GM12878 (cell line): Measurements from ENCODE around the gene UTP11. TPM values are rescaled to one million over a fixed set of nuclear protein-coding genes. Genes with fewer than 3 reads are reported as not detected.

Experiments used
- ATF7 ChIP-seq: fragments of 450-650 bp; IDR thresholded peaks from 2 replicates; pipeline ENCODE4 v1.6.1; 2016; ENCODE audit warnings: low read depth, mild to moderate bottlenecking
- BRCA1 ChIP-seq: IDR thresholded peaks from 2 replicates; pipeline ENCODE4 v1.6.1; 2011; ENCODE audit warnings: low read depth, low read length, improper control_type of control experiment
- EP300 ChIP-seq, 2 experiments: fragments of 150-350 bp in 1 of 2; IDR thresholded peaks; 2 replicates each; pipeline ENCODE4 v1.6.1; 2011 to 2012; ENCODE audit warnings: low read depth in 2 of 2, low read length in 2 of 2, borderline replicate concordance in 1 of 2, improper control_type of control experiment in 1 of 2, inconsistent platforms in 1 of 2; ENCODE audit not compliant: control insufficient read depth in 1 of 2
- GATAD2B ChIP-seq: fragments of 450-650 bp; conservative IDR thresholded peaks from 2 replicates; pipeline ENCODE4 v1.6.1; 2017; ENCODE audit warnings: low read depth, mild to moderate bottlenecking, moderate library complexity
- IRF4 ChIP-seq: IDR thresholded peaks from 2 replicates; pipeline ENCODE4 v1.6.1; 2011; ENCODE audit warnings: low read depth, low read length
- KAT2A ChIP-seq: conservative IDR thresholded peaks from 2 replicates; pipeline ENCODE4 v1.6.1; 2011; ENCODE audit warnings: low read depth, low read length; ENCODE audit not compliant: control insufficient read depth
- MTA2 ChIP-seq: fragments of 450-650 bp; IDR thresholded peaks from 2 replicates; pipeline ENCODE4 v1.6.1; 2016; ENCODE audit warnings: low read depth, mild to moderate bottlenecking, moderate library complexity
- MTA3 ChIP-seq: IDR thresholded peaks from 2 replicates; pipeline ENCODE4 v1.6.1; 2012; ENCODE audit warnings: low read length, inconsistent platforms, borderline replicate concordance
- NBN ChIP-seq: fragments of 450-650 bp; IDR thresholded peaks from 2 replicates; pipeline ENCODE4 v1.6.1; 2016
- NR2C2 ChIP-seq: IDR thresholded peaks from 2 replicates; pipeline ENCODE4 v1.6.1; 2011; ENCODE audit warnings: borderline replicate concordance, low read depth; ENCODE audit not compliant: control insufficient read depth, insufficient read length
- PAX8 ChIP-seq: fragments of 450-650 bp; IDR thresholded peaks from 2 replicates; pipeline ENCODE4 v1.6.1; 2017; ENCODE audit warnings: mild to moderate bottlenecking, moderate library complexity
- POLR2AphosphoS5 ChIP-seq: IDR thresholded peaks from 2 replicates; pipeline ENCODE4 v1.6.1; 2011; ENCODE audit warnings: mild to moderate bottlenecking, low read length, inconsistent platforms
- POU2F2 ChIP-seq: IDR thresholded peaks from 3 replicates; pipeline ENCODE4 v1.6.1; 2011; ENCODE audit warnings: low read depth, mild to moderate bottlenecking, low read length, borderline replicate concordance
- RFX5 ChIP-seq: IDR thresholded peaks from 2 replicates; pipeline ENCODE4 v1.6.1; 2011; ENCODE audit warnings: low read depth, low read length, improper control_type of control experiment
- SMAD5 ChIP-seq: IDR thresholded peaks from 2 replicates; pipeline ENCODE4 v1.6.1; 2016; ENCODE audit warnings: antibody characterized with exemption, low read depth
- SREBF1 ChIP-seq: IDR thresholded peaks from 2 replicates; pipeline ENCODE4 v1.6.1; 2012; ENCODE audit warnings: mild to moderate bottlenecking, low read length
- STAT1 ChIP-seq: fragments of 450-650 bp; conservative IDR thresholded peaks from 2 replicates; pipeline ENCODE4 v1.6.1; 2014; ENCODE audit warnings: antibody characterized with exemption, mild to moderate bottlenecking
- TCF7 ChIP-seq: IDR thresholded peaks from 2 replicates; pipeline ENCODE4 v1.6.1; 2014; ENCODE audit warnings: antibody characterized with exemption, borderline replicate concordance
- USF2 ChIP-seq: IDR thresholded peaks from 2 replicates; pipeline ENCODE4 v1.6.1; 2011; ENCODE audit warnings: low read depth, low read length, improper control_type of control experiment, borderline replicate concordance
- YBX1 ChIP-seq: fragments of 450-650 bp; IDR thresholded peaks from 2 replicates; pipeline ENCODE4 v1.6.1; 2016; ENCODE audit warnings: antibody characterized with exemption
- YY1 ChIP-seq: IDR thresholded peaks from 2 replicates; pipeline ENCODE4 v1.6.1; 2011; ENCODE audit warnings: low read depth, mild to moderate bottlenecking, low read length
- ZZZ3 ChIP-seq: IDR thresholded peaks from 2 replicates; pipeline ENCODE4 v1.6.1; 2011; ENCODE audit warnings: low read depth; ENCODE audit not compliant: control insufficient read depth, insufficient read length
- polyA plus RNA-seq, 11 experiments: library from polyadenylated mRNA; depleted of rRNA in 4 of 11; unstranded in 6 of 11; stranded (reverse) in 5 of 11; fragments of >200 nt; fragmentation: Nextera tagmentation in 4 of 11; fragmentation: Illumina TruSeq in 1 of 11; extraction: Ambion mirVana in 4 of 11; extraction: Trizol in 1 of 11; gene quantifications; 1 replicate in 1 of 11; 2 replicates in 10 of 11; pipeline versions ENCODE4 v1.2.1 to v1.2.3, GENCODE V29; 2011 to 2016; ENCODE audit warnings: inconsistent platforms in 2 of 11, missing spikeins in 2 of 11, low read depth in 1 of 11
- total RNA-seq, 4 experiments: library from RNA; depleted of rRNA in 3 of 4; stranded (reverse); fragments of >200 nt in 3 of 4; fragmentation: Illumina TruSeq in 1 of 4; extraction: Trizol in 1 of 4; gene quantifications; 2 replicates each; pipeline versions ENCODE4 v1.2.1 to v1.2.3, GENCODE V29; 2013 to 2021
- TF ChIP-seq, protein P1 (sequence below): fragments of 450-650 bp; IDR thresholded peaks from 2 replicates; pipeline ENCODE4 v1.6.1; 2016; ENCODE audit warnings: mild to moderate bottlenecking, moderate library complexity, borderline replicate concordance
- TF ChIP-seq, protein P2 (sequence below): fragments of 450-650 bp; IDR thresholded peaks from 2 replicates; pipeline ENCODE4 v1.6.1; 2018; ENCODE audit warnings: borderline replicate concordance, mild to moderate bottlenecking; ENCODE audit not compliant: partially characterized antibody

The UTP11 gene
- total and polyA plus RNA-seq, 10 of the 15 experiments (the other 5 are each of a cell fraction or from before 2014, with no cell fraction given) = 34.5 to 146 (median 64.2) TPM

DNA sequence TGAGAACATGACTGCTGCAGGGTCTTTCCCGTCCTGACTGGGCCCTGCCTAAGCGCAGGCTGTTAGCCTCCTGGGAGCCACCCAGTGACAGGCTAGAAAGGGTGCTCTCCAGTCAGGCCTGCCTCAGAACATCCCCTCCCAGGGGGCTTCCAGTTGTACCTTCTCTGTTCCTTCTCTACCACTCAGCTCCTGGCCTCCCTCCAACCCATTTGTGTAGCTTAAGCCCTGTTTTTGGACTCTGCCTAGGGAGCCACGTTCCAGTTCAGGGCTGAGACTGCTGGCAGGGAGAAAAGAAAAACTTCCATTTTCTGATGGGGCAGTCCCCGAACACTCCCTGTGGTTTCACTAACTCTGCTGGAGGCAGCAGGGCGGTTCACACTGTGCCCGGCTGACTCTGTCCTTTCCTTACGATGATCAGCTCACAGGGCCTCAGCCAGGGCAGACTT lies 49.4 kb downstream of the UTP11 start (continued):
- TF ChIP-seq YBX1 = no peak
- TF ChIP-seq EP300 (IDR thresholded peaks at IDR 0.05; ENCODE audit: borderline replicate concordance in 1 of 2, control insufficient read depth in 1 of 2, low read depth in 2 of 2, low read length in 2 of 2) = peak in 1 of 2 experiments; percentile 10; a peak in 1 of 4 replicates
- peak; percentile 68 for TF ChIP-seq YY1
- TF ChIP-seq BRCA1 = no peak
- TF ChIP-seq USF2 = no peak
- peak; percentile 62; the same call in 1 of the 2 replicates for TF ChIP-seq GATAD2B
- no peak for TF ChIP-seq POLR2AphosphoS5
- no peak for TF ChIP-seq MTA3
- TF ChIP-seq ATF7 = no peak
- TF ChIP-seq MTA2 = peak; percentile 73; the same call in 1 of the 2 replicates
- no peak for TF ChIP-seq RFX5
- no peak for TF ChIP-seq SREBF1
- TF ChIP-seq, protein P1, sequence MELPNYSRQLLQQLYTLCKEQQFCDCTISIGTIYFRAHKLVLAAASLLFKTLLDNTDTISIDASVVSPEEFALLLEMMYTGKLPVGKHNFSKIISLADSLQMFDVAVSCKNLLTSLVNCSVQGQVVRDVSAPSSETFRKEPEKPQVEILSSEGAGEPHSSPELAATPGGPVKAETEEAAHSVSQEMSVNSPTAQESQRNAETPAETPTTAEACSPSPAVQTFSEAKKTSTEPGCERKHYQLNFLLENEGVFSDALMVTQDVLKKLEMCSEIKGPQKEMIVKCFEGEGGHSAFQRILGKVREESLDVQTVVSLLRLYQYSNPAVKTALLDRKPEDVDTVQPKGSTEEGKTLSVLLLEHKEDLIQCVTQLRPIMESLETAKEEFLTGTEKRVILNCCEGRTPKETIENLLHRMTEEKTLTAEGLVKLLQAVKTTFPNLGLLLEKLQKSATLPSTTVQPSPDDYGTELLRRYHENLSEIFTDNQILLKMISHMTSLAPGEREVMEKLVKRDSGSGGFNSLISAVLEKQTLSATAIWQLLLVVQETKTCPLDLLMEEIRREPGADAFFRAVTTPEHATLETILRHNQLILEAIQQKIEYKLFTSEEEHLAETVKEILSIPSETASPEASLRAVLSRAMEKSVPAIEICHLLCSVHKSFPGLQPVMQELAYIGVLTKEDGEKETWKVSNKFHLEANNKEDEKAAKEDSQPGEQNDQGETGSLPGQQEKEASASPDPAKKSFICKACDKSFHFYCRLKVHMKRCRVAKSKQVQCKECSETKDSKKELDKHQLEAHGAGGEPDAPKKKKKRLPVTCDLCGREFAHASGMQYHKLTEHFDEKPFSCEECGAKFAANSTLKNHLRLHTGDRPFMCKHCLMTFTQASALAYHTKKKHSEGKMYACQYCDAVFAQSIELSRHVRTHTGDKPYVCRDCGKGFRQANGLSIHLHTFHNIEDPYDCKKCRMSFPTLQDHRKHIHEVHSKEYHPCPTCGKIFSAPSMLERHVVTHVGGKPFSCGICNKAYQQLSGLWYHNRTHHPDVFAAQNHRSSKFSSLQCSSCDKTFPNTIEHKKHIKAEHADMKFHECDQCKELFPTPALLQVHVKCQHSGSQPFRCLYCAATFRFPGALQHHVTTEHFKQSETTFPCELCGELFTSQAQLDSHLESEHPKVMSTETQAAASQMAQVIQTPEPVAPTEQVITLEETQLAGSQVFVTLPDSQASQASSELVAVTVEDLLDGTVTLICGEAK = no peak
- TF ChIP-seq STAT1 = no peak
- no peak for TF ChIP-seq NR2C2
- peak; percentile 74; the same call in 1 of the 2 replicates for TF ChIP-seq NBN
- no peak for TF ChIP-seq ZZZ3
- TF ChIP-seq, protein P2, sequence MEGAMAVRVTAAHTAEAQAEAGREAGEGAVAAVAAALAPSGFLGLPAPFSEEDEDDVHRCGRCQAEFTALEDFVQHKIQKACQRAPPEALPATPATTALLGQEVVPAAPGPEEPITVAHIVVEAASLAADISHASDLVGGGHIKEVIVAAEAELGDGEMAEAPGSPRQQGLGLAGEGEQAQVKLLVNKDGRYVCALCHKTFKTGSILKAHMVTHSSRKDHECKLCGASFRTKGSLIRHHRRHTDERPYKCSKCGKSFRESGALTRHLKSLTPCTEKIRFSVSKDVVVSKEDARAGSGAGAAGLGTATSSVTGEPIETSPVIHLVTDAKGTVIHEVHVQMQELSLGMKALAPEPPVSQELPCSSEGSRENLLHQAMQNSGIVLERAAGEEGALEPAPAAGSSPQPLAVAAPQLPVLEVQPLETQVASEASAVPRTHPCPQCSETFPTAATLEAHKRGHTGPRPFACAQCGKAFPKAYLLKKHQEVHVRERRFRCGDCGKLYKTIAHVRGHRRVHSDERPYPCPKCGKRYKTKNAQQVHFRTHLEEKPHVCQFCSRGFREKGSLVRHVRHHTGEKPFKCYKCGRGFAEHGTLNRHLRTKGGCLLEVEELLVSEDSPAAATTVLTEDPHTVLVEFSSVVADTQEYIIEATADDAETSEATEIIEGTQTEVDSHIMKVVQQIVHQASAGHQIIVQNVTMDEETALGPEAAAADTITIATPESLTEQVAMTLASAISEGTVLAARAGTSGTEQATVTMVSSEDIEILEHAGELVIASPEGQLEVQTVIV = no peak
- peak; percentile 43; the same call in 1 of the 2 replicates for TF ChIP-seq IRF4
- TF ChIP-seq KAT2A = no peak
- TF ChIP-seq POU2F2 = peak; percentile 12; the same call in 1 of the 3 replicates
- no peak for TF ChIP-seq SMAD5
- no peak for TF ChIP-seq PAX8
- TF ChIP-seq TCF7 = no peak
